NCI-H2196 (cell line): ENCODE data around the gene TET3.
"Not testable (repeated sequence)": the region's sequence is repeated elsewhere in the genome, so short reads cannot be mapped to it uniquely, and the experiment has no call there.

Experiments
- DNase-seq: peaks from one replicate; lab custom pipeline; 2025; ENCODE audit not compliant: unreplicated experiment; lab: John Stamatoyannopoulos, UW

TET3 gene

DNA sequence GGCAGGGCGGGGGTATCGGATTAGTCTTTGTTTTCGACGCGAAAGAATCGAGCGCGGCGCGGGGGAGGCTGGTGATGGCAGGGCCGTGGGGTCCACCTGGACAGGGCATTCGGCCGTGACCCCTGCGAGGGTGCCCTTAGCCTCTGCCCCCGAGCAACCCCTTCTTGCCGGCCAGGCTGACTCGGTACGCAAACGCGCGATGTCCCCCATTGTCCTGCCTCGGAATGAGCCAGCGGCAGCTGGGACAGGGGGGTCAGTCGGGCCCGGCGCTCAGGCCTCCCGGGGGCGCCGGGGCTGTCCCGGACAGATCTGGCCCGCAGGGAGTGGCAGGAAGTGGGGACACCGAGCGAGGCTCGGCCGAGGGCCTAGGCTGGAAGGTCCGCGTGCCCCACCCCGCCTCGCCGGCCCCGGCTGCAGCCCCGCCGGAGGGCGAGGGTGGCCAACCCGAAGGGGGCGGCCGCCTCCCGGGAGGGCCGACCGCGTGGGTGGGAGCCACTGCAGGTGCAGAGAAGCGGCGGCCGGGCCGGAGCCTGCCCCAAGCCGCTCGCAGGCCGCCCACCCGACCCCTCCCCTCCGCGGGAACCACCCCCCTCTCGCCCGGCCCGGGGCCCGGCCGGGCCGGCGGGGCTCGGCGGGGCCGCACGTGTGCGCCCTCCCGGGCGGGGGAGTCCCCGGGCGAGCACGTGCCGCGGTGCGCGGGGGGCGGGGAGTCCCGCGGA, at the start of gene TET3:
Gene TET3, plus strand, starts transcription at position 708 of the 719 bp plus-strand sequence. CDS start 1,494 bp downstream, outside the sequence.
- DNase-seq: peak; percentile 24

DNA sequence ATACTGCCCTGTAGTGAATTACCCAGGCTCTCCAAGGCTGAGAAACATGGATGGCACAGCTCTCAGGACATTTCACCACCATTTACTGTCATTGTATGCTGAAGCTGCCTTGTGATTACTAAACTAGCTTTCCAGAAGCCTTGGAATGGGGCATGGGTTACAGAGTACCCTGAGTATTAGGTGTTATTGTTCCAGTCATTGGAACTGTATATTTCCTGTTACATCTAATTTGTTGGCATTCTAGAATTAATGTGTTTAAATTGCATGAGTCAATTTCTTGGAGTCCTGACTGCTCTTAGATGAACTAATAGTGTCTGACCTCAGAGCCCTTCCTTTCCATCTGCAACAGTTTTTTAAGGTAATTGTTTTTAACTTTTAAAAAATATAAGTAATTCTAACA, 49.1 kb upstream of the TET3 start:
- no peak for DNase-seq

DNA sequence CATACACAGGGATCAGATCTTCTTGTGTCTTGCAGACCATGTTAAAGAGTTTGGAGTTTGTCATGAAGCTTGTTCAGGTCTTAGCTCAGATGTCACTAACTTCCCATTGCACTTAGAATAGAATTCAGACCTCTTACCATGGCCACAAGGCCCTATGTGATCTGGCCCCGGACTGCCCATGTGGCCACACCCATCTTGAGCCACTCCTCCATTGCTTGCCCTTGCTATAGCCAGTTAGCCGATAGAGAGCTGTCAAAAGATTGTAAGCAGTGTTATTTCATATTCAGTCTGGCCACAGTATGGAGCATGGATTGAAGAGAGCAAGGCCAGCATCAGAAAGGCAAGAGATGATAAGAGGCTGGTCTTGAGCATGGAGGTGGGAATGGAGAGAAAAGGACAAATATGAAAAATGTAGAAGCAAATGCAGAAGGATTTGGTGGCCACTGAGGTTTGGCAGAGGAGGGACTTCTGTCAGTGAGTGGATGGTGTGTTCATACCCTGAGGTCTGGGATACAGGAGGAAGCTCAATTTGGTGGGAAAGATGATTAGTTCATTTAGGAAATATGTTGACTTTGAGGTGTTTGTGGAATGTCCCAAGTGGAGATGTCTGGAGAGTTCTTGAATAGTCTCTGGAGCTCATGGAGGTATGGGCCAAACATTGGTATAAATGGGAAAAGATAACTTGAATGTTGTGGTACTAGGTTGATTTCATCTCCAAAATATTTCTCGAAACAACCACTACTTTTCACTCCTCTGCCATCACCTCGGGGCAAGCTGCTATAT, 47.4 kb upstream of the TET3 start:
- no peak for DNase-seq

DNA sequence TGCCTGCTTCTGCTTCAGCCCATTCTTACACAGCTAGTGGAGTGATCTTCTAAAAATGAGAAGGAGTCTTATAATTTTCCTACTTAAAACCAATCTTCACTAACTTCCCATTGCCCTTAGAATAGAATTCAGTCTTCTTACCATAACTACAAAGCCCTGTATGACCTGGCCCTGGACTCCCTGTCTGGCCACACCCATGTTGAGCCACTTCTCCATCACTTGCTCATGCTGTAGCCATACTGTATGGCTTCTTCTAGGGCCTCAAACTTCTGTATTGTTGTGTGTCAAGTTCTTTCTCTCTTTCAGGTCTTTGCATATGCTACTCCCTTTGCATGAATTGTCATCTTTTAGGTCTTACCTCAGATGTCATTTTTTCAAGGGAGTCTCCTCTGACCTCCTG, 46.8 kb upstream of the TET3 start:
- no peak for DNase-seq

DNA sequence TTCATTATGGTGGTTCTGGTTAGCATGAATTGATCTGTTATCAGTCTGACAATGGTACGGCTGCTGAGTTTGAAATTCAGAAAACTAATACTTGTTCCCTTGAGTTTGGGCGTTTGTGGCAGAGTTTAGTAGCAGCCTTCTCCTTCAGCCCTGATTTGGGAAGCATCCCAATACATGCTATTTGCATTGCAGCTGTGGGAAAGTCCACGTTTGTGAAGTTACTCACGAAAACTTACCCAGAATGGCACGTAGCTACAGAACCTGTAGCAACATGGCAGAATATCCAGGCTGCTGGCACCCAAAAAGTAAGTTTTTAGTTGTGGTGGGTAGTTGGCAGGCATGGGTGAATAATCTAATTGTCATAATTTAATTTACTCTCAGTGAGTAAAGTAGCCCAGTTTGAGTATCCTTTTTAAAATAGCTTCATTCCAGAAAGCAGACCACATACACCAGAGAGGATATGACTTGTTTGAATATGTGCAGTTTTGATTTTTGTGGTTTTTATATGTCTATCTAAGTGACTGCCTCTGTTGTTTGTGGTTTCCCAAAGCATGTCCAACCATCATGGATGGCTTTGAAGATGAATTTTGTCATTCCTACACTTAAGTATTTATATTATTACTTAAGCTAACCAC, 45.9 kb upstream of the TET3 start:
- DNase-seq: no peak

DNA sequence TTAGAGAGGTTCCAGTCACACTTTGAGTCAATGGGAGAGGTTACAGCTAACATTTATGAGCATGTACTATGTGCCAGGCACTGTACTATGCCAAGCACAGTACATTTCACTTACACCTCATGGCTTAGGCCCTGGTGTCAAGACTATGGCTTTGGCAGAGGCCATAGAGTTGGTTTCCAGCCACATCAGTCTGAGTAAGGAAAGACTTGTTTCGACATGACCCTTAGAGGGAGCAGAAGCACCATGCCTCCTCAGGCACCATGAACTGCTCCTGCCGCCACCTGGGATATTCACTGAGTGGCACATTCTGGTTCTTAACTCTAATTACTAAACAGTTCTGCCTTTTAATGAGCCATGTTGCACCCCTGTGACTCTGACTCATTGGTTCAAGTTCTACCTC, 45.3 kb upstream of the TET3 start:
- DNase-seq: no peak

DNA sequence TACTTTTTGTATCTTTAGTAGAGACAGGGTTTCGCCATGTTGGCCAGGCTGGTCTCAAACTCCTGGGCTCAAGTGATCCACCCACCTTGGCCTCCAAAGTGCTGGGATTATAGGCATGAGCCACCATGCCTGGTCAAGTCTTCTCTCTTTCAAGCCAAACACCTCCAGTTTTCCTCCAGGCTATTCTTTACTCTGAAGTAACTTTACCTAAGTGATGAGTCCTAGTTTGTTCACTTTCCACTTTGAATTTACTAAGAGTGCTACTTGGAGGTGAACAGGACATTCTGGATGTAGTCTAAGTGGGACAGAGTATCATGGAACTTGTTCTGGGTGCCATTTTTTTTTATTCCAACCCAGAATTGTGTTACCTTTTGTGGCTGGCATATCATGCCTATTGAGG, 44.6 kb upstream of the TET3 start:
- DNase-seq: not testable (repeated sequence)

DNA sequence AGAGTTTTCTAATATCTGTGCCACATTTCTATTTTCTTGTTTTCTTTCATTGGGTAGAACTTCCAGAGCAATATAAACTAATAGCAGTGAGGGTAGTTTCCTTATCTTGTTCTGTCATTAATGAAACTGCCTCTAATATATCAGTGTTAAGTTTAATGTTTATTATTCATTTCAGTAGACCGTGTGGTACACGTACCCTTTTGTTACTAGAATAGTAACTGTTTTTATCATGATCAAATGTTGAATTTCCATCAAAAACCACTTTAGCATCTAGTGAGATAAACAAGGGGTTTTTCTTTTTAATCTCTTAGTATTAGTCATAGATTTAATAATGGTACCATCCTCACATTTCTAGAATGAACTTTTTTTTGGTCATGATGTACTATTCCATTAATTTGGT, 42.0 kb upstream of the TET3 start:
- no peak for DNase-seq

DNA sequence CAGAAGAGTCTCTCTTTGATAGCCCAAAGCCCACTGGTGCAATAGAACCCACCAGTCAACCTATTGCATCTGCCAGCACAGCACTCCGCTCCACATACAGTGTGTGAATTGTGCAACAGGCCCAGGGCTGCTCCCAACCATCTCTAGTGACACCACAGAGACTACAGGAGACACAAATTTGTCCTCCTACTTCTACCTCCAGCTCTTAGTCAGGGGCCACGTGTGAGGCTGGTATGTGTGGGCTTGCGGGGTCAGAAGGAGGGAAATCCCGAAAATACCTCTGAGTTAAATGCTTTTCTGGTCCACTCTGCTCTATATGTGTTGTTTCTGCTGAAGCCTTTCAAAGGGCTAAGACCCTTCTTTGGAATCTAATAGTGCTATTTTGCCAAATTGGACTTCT, 40.0 kb upstream of the TET3 start:
- DNase-seq: no peak

DNA sequence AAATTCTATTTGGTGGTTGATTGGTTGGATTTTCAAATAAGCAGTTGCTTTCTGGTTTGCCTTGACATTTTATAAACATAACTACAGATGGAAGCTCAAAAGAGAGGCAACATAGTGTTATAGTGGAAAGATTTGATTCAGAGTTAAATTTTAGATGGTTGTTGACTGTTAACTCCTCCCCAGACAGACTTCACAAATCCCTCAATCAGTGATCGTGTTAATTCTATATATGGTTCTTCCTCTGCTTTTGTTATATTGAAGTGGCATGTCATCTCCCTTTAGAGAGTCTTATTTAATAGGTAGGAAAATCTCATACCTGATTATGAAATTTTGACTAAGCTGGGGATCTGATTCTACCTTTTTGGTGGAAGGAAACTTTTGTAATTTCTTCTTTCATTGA, 38.5 kb upstream of the TET3 start:
- DNase-seq: no peak

DNA sequence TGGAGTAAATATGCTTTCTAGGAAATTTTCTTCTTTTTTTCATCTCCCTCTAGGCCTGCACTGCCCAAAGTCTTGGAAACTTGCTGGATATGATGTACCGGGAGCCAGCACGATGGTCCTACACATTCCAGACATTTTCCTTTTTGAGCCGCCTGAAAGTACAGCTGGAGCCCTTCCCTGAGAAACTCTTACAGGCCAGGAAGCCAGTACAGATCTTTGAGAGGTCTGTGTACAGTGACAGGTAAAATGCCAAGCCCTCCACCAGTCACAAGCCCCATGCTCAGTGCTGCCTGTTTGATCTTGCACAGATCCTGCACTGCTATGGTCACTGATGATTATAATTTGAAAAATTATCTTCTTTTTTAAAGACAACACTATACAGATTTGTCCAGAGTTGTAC, 38.0 kb upstream of the TET3 start:
- no peak for DNase-seq

DNA sequence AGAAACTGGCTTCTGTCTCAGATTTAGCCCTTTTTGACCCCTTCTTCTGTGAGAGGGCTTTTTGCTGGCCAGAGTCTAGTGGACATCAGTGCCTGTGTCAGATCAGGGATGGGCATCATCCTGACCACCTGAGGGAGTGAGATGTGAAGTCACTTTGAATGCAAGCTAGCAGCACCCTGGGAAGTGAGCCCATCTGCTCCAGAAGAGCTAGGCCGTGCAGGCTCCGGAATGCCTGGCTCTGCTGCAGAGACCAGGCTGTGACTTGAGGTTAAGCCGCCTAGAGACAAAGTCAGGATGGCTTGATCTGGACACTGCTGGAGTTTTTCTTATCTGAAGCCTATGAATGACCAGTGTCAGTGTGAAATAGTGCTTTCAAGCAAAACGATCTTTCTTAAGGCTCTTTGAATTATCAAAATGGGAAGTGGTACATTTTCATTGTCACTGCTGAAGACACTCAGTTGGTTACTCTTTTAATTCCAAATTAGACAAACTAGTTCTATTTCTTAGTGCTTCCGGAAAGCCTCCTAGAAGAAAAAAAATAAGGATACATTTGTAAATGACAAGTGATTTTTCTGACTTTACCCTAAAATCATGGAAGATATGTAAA, 37.2 kb upstream of the TET3 start:
- DNase-seq: no peak

DNA sequence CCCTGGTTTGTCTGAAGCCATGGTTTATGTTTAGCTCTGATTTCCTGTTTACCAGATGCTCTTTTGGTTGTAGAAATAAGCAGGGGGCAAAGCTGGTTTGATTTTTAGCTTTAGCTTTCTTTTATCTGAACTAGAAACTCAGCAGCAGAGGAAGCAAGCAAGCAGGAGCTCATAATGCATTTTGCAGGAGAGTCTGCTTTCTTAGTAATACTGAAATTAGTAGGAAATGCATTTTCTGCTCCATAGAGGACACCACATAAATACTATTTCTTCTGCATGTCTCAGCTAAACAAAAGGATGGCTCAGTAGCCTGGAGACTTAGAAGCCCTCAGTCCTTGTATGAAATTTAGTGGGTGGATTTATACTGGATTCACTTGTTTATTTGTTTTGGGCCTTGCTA, 34.9 kb upstream of the TET3 start:
- no peak for DNase-seq

DNA sequence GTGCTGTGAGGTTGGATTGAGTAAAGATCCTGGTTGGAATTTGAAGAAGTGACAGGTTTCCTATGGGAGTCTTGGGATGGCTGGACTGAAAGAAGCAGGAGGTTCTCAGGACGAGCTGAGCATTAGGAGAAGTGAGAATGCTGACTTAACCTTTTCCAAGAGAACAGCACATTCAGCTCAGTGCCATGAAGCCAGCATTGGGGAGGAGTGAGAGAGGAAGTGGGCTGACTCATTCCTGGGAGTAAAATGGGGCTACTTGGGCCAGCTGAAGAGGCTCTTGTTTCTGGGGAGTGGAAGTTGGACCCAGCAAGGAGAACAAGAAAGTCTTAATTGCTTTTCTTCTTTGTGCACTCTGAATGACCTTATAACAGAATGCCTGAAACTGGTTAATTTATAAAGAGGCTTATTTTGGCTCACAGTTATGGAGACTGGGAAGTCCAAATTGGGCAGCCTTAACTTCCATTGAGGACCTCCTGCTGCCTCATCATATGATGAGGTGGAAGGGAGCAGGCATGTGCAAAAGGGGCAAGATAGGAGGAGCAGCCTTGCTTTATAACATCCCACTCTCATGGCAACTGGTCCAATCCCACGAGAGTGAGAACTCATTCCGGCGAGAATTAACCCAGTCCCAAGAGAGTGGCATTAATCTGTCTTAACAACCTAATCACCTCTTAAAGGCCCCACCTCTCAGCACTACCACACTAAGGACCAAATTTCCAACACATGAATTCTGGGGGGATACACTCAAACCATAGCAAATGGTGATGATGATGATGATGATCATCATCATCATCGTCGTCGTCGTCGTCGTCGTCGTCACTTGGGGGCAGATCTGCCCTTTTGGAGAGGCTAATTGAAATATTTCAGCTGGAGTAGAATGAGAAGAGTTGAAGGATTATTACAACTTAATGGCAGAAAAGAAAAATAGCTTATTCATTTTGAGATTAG, 31.9 kb upstream of the TET3 start:
- no peak for DNase-seq

DNA sequence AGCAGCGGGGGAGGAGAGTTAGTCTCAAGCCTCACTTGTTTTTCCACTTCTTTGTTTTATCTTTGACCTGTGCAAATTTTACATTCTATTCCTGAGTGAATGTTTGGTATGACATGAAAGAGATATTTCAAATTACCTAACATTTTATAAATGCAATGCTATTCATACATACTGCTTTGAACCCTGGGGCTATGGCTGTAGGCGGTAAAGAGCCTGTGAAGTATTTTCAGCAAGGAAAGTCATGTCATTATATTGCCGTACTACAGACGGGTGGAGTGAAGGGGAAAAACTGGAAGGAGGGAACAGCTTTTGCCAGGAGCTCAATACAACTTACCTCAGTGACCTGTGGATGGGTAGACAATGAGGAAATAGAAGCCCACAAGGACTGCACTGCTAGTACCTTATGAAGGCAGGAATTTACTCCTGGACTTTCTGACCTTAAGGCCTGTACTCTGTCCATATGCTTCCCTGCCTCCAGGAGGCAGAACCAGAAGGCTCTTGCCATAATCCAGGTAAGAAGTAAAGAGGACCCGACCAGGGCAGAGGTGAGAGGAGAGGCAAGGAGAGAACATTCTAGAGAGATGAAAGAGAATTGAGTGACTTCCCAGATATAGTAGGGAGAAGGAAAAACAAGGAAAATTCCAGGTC, 28.4 kb upstream of the TET3 start:
- DNase-seq: no peak

DNA sequence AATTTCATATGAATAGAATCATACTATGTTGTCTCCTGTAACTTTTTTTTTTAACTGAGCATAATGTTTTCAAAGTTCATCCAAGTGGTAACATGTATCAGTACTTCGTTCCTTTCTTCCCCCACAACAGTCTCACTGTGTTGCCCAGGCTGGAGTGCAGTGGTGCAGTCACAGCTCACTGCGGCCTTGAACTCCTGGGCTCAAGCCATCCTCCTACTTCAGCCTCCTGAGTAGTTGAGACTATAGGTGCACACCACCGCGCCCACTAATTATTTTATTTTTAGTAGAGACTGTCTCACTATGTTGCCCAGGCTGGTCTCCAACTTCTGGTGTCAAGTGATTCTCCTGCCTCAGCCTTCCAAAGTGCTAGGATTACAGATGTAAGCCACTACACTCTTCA, 23.4 kb upstream of the TET3 start:
- DNase-seq: no peak

DNA sequence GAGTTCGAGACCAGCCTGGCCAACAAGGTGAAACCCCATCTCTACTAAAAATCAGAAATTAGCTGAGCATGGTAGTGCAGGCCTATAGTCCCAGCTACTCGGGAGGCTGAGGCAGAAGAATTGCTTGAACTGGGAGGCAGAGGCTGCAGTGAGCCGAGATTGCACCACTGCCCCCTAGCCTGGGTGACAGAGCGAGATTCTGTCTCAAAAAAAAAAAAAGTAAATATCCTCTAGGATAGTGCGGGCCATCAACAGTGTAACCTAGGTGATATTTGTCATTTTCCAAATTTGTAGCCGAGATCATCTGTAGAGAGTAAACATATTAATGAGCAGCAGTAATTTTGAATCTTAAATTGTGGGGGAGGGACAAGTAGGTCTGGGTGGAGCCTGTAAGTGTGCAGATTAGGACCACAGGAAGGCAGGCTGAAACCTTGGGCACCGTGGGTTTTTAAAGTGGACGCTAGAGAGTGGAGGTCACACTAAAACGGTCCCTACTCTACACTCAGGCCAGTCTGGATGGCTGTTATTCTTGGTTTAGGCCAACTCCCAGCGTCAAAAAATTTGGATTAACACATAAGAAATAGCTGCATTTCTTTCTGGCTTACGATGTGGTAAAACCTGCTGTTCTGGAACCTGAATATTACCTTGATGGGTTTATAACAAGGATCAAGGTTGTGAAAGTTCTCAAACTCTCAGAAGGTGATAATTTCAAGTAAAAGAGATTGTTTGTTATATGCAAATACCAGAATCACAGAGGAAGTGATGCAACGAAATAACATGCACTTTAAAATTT, 22.7 kb upstream of the TET3 start:
- DNase-seq: no peak

DNA sequence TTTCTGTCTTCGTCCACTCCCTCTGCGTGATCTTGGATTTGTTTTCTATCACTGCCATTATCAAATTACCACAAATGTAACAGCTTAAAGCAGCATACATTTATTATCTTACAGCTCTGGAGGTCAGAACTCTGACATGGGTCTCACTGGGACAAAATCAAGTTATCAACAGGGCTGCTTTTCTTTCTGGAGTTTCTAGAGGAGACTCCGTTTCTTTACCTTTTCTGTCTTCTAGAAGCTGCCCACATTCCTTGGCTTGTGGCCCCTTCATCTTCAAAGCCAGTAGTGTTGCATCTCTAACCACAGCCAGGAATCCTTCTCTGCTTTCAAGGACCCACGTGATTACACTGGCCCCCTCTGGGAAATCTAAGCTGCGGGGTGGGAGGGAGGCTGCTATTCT, 21.9 kb upstream of the TET3 start:
- no peak for DNase-seq

DNA sequence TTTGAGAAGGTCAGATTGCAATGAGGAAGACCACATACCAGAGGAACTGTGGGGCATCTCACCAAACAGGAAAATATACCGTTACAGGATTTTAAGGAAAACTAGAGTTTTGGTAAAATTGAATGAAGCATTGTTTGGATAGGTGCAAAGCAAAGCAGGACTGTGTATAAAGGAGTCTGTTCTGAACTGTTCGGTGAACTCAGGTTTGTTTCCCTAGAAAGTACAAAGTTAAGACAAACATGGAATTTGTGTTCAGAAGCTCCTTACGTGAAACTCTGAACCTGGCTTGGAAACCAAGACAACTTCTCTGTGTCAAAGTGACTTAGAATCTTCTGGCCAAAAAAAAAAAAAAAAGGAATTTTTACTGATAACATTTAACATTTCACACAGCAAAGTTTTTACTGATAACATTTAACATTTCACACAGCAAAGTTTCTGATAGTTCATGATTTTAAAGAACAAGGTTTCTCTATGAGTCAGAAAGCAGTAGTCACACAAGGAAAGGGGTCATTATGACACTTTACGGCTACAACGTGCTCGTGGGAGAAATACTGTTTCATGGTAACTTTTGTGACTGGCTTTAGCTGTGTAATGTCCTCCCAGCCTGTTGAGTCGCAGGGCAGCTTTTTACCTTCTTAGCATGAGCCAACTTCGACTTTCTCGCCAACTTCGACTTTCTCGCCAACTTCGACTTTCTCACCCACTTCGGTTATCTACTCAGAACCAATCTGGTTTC, 21.2 kb upstream of the TET3 start:
- DNase-seq: no peak
